Erythroblast (primary cell): Measurements from ENCODE around the gene DCDC2C.

Experiments
- GATA1 ChIP-seq: IDR thresholded peaks from 2 replicates; pipeline ENCODE4 v1.6.1; 2011; ENCODE audit warnings: low read depth, mild to moderate bottlenecking, control low read depth, low read length, moderate library complexity
- POLR2A ChIP-seq: IDR thresholded peaks from 2 replicates; pipeline ENCODE4 v1.6.1; 2011; ENCODE audit warnings: mild to moderate bottlenecking, low read length

- no peak for TF ChIP-seq POLR2A
- no peak for TF ChIP-seq GATA1
Measured at GRCh38 chr2:3780477-3781402, 77.4 kb downstream of the DCDC2C start.
